Vagina (tissue), 2 donors: ENCODE results near the gene CFDP1. TPM values are rescaled to one million over a fixed set of nuclear protein-coding genes. Genes with fewer than 3 reads are reported as not detected.
A peak's percentile ranks its signal among the peaks of the same experiment; 100 is the strongest.

Source experiments
- DNase-seq, 2 donors: peaks; one replicate each; pipeline ENCODE4 v3.0.0-alpha.2; 2017; ENCODE audit errors: extremely low spot score in 2 of 2
- H3K27ac ChIP-seq: fragments of 200-600 bp; sonication (generic); one replicate; pipeline ENCODE4 v1.5.1; 2019
- H3K27me3 ChIP-seq: fragments of 200-600 bp; sonication (generic); one replicate; pipeline ENCODE4 v1.5.1; 2019
- H3K36me3 ChIP-seq, 2 donors: fragments of 200-600 bp; sonication (generic); one replicate each; pipeline ENCODE4 v1.5.1; 2017 to 2019
- H3K4me1 ChIP-seq: fragments of 200-600 bp; sonication (generic); one replicate; pipeline ENCODE4 v1.5.1; 2019
- H3K4me3 ChIP-seq, 2 donors: fragments of 200-600 bp; sonication (generic); 1 replicate in 1 of 2; 2 replicates in 1 of 2; pipeline ENCODE4 v1.5.1; 2016 to 2019
- H3K9me3 ChIP-seq: fragments of 200-600 bp; sonication (generic); one replicate; pipeline ENCODE4 v1.5.1; 2019
- CTCF ChIP-seq, 3 experiments: fragments of 450-650 bp in 2 of 3; fragments of 200-600 bp in 1 of 3; sonication (generic) in 1 of 3; IDR thresholded peaks; one replicate each; pipeline ENCODE4 v1.5.1; 2017 to 2019; ENCODE audit warnings: antibody characterized with exemption in 3 of 3, mild to moderate bottlenecking in 2 of 3, moderate library complexity in 2 of 3
- POLR2A ChIP-seq, 2 donors: fragments of 450-650 bp; IDR thresholded peaks; one replicate each; pipeline ENCODE4 v1.6.1; 2017; ENCODE audit warnings: antibody characterized with exemption in 2 of 2, mild to moderate bottlenecking in 2 of 2, moderate library complexity in 2 of 2
- POLR2AphosphoS5 ChIP-seq, 2 donors: sonication (generic); formaldehyde crosslinking; IDR thresholded peaks; one replicate each; pipeline ENCODE4 v1.9.0; 2017; ENCODE audit warnings: antibody characterized with exemption in 2 of 2, mild to moderate bottlenecking in 2 of 2, low read depth in 1 of 2; ENCODE audit not compliant: insufficient read depth in 1 of 2
- intact Hi-C: fragments of 100-400 bp; cut with DNase I; formaldehyde crosslinking; loops from one replicate; pipeline ENCODE4 v1.15.1; 2023
- total RNA-seq: library from RNA; depleted of rRNA; stranded (reverse); fragments of >200 nt; gene quantifications from one replicate; pipeline ENCODE4 v1.2.3, GENCODE V29; 2016

CFDP1 gene
- total RNA-seq, 1 donor from 2014 or later = 45.7 TPM

DNA sequence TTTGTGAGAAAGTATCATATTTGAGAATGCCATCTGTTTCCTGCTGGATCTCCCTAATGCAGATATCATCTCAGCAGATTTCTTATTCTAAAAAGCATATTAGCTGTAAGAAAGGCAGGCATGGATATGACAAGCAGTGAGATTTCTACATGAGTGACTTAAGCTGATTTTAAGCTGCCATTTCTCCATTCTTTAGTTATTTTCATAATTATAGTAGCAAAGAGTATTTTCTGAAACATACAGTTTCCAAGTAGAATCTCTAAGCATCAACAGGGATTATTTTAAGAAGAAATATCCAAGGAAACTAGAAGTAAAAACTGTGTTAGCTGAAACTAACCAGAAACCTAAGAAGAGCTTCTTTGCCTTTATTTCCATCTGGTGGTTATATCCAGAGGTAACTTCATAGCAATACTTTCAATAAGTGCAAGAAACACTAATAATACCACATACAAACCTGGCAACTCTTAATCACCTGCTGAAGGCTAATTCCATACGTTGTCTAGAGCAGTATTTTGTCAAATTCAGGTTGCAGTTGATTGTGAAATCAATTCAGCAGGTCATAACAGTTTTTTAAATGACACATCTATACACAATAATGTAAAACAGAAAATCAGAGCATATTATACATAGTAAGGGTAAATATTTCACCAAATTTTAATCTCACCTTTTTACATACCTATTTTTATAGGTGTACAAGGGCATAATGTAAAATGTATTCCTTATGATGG is 42.2 kb downstream of the CFDP1 start:
- Histone ChIP-seq H3K27ac (no peak overlapping the region), H3K4me1 (peaks cover 13% of the 10 kb centered on the region), H3K27me3 (no peaks in the 10 kb centered on the region), H3K4me3 (no peak overlapping the region), H3K36me3 (peaks cover 0 to 33% of the 10 kb centered on the region in 2 donors), H3K9me3 (no peaks in the 10 kb centered on the region)
- intact Hi-C loops = no loop called here
- no peak for DNase-seq
- TF ChIP-seq CTCF (IDR thresholded peaks at IDR 0.05) (no peak), POLR2AphosphoS5 (IDR thresholded peaks at IDR 0.05; ENCODE audit: insufficient read depth in 1 of 2, low read depth in 1 of 2) (no peak), POLR2A (IDR thresholded peaks at IDR 0.05) (no peak)

DNA sequence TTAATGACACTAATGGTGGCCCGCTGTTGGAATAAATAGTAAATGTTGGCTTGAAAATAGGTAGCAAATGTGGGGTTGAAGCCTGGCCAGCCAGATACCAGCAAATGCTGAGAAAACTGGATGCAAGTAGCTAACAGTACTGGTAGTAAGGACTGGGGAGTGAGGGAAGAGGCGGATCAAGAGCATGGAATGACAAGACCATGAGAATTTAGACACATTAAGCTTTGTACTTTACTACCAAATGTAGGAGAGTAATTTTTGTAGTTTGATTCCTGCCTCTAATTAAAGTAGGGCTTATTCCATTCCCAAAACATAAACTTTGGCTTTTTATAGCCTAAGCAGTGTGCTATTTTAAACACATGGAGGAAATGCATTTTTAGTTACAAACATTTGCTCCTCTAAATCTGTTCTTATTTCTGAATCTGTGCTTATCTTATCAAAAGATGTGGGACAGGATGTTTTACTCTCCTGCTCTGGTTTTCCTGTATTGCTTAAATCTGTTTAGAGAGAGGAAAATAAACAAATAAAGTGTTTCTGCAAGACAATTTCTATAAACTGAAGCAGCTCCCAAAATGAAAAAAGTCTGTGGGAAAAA is 44.1 kb downstream of the CFDP1 start:
- H3K9me3 ChIP-seq = no peaks in the 10 kb centered on the region
- H3K27ac ChIP-seq = peak overlapping the region; percentile 49

DNA sequence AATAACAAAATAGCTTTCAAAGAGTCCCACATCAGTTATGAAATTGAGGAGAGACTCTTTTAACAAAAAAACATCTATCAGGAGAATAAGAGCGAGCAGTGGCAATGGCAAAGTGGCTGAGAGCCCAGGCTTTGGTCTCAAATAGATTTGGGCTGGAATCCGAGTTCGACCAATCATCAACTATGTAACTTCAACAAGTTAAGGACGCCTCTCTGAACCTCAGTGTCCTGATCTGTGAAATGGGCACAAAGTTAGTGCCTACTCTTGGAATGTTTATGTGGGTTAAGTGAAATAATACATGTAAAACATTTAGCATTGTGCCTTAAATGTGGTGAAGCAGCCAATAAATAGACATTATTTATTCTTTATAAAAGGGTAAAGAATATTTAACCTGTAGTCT is 45.4 kb downstream of the CFDP1 start:
- no peaks in the 10 kb centered on the region for H3K27me3 ChIP-seq
- H3K4me3 ChIP-seq = no peak overlapping the region
- peaks cover 0 to 23% of the 10 kb centered on the region in 2 donors for H3K36me3 ChIP-seq
- no peak for TF ChIP-seq CTCF (IDR thresholded peaks at IDR 0.05)
- DNase-seq = no peak
- H3K9me3 ChIP-seq = no peaks in the 10 kb centered on the region
- H3K4me1 ChIP-seq = peaks cover 16% of the 10 kb centered on the region
- H3K27ac ChIP-seq = peak overlapping the region; percentile 10
- intact Hi-C loops = loop anchor here (5.0 to 10.0 kb wide), 2 partner anchors 83 to 151 kb away; no protein-coding TSS in a partner anchor

More for the DNA sequence above, 44.1 kb downstream of the CFDP1 start:
- intact Hi-C loops = loop anchor here (5.0 to 10.0 kb wide), 2 partner anchors 84 to 152 kb away; no protein-coding TSS in a partner anchor
- H3K4me1 ChIP-seq = peaks cover 13% of the 10 kb centered on the region
- no peak for DNase-seq
- no peaks in the 10 kb centered on the region for H3K27me3 ChIP-seq
- TF ChIP-seq CTCF (IDR thresholded peaks at IDR 0.05) = no peak
- no peak for TF ChIP-seq POLR2A (IDR thresholded peaks at IDR 0.05)
- no peak for TF ChIP-seq POLR2AphosphoS5 (IDR thresholded peaks at IDR 0.05; ENCODE audit: insufficient read depth in 1 of 2, low read depth in 1 of 2)
- peaks cover 0 to 28% of the 10 kb centered on the region in 2 donors for H3K36me3 ChIP-seq
- H3K4me3 ChIP-seq = no peak overlapping the region

- peaks cover 39% of the 10 kb centered on the region for H3K4me1 ChIP-seq
- H3K36me3 ChIP-seq = peaks cover 0 to under 1% of the 10 kb centered on the region in 2 donors
- no peak overlapping the region for H3K4me3 ChIP-seq
- H3K9me3 ChIP-seq = no peaks in the 10 kb centered on the region
- intact Hi-C loops = loop anchor here (5.0 to 10.0 kb wide), 2 partner anchors 81 to 148 kb away; no protein-coding TSS in a partner anchor
- no peak overlapping the region for H3K27ac ChIP-seq
- TF ChIP-seq POLR2A (IDR thresholded peaks at IDR 0.05) (no peak), CTCF (IDR thresholded peaks at IDR 0.05) (peak; percentile 70 to 85 (median 83)), POLR2AphosphoS5 (IDR thresholded peaks at IDR 0.05; ENCODE audit: insufficient read depth in 1 of 2, low read depth in 1 of 2) (peak in 1 of 2 donors; percentile 86)
- no peaks in the 10 kb centered on the region for H3K27me3 ChIP-seq
- DNase-seq = no peak
Observed at GRCh38 chr16:75385507-75386152, 47.7 kb downstream of the CFDP1 start.
